CD4-positive, alpha-beta T cell (primary cell): ENCODE data around the gene CARD9. TPM values are rescaled to one million over a fixed set of nuclear protein-coding genes. Genes with fewer than 3 reads are reported as not detected.

Experiments
- ATAC-seq: fragments of 200-7000 bp; cut with Tn5 transposase; one replicate; pipeline ENCODE4 v1.10.0; 2022; ENCODE audit warnings: mild to moderate bottlenecking; ENCODE audit not compliant: poor library complexity
- CTCF ChIA-PET: fragments of 350-600 bp; sonication (Branson Sonifier 250); formaldehyde crosslinking; loops from one replicate; lab custom pipeline; 2021; ENCODE audit warnings: antibody characterized with exemption, inconsistent platforms; lab: Charles Lee
- POLR2A ChIA-PET: fragments of 350-600 bp; sonication (Branson Sonifier 250); formaldehyde crosslinking; loops from one replicate; lab custom pipeline; 2021; ENCODE audit warnings: antibody characterized with exemption, inconsistent platforms; lab: Charles Lee
- DNase-seq, 14 experiments: peaks; one replicate each; pipeline ENCODE4 v3.0.0-alpha.2; 2013 to 2020; ENCODE audit warnings: mixed read lengths in 2 of 14
- H3K27ac ChIP-seq, 2 donors: one replicate each; pipeline versions ENCODE4 v1.5.1 to v1.7.0; 2013; ENCODE audit warnings: low read length in 2 of 2, low read depth in 1 of 2, mild to moderate bottlenecking in 1 of 2
- H3K27me3 ChIP-seq, 2 experiments: 1 replicate in 1 of 2; 2 replicates in 1 of 2; pipeline versions ENCODE4 v1.6.1 to v1.7.0; 2013; ENCODE audit warnings: low read length in 2 of 2, control low read depth in 1 of 2, mild to moderate bottlenecking in 1 of 2, moderate library complexity in 1 of 2; ENCODE audit not compliant: insufficient read depth in 2 of 2, control insufficient read depth in 1 of 2
- H3K36me3 ChIP-seq: one replicate; pipeline ENCODE4 v1.6.1; 2013; ENCODE audit warnings: low read length, control low read depth; ENCODE audit not compliant: insufficient read depth
- H3K4me1 ChIP-seq: one replicate; pipeline ENCODE4 v1.6.1; 2013; ENCODE audit warnings: low read length, control low read depth; ENCODE audit not compliant: insufficient read depth
- H3K4me3 ChIP-seq: one replicate; pipeline ENCODE4 v1.5.1; 2013; ENCODE audit warnings: mild to moderate bottlenecking, low read length, moderate library complexity
- H3K9me3 ChIP-seq, 2 experiments: 1 replicate in 1 of 2; 2 replicates in 1 of 2; pipeline versions ENCODE4 v1.6.1 to v1.7.0; 2013; ENCODE audit warnings: low read length in 2 of 2, mild to moderate bottlenecking in 2 of 2, control low read depth in 1 of 2, moderate library complexity in 1 of 2; ENCODE audit not compliant: control insufficient read depth in 1 of 2, insufficient read depth in 1 of 2
- H3K27ac Mint-ChIP-seq: one replicate; pipeline ENCODE4 v1.8.0; 2020; ENCODE audit warnings: mixed read lengths
- H3K27me3 Mint-ChIP-seq: one replicate; pipeline ENCODE4 v1.8.0; 2021; ENCODE audit warnings: mixed read lengths
- H3K36me3 Mint-ChIP-seq: one replicate; pipeline ENCODE4 v1.8.0; 2021; ENCODE audit warnings: low read depth, mixed read lengths
- H3K4me1 Mint-ChIP-seq: one replicate; pipeline ENCODE4 v1.8.0; 2021; ENCODE audit warnings: low read depth, mixed read lengths
- H3K4me3 Mint-ChIP-seq: one replicate; pipeline ENCODE4 v1.8.0; 2020; ENCODE audit warnings: mild to moderate bottlenecking, mixed read lengths
- H3K9me3 Mint-ChIP-seq: one replicate; pipeline ENCODE4 v1.8.0; 2020; ENCODE audit warnings: mixed read lengths
- CTCF ChIP-seq: fragments of 200-600 bp; IDR thresholded peaks from one replicate; pipeline ENCODE4 v1.8.0; 2022; ENCODE audit warnings: antibody characterized with exemption, mild to moderate bottlenecking
- intact Hi-C, 2 experiments: fragments of 100-400 bp; cut with DNase I in 1 of 2; cut with micrococcal nuclease in 1 of 2; formaldehyde crosslinking; loops; one replicate each; pipeline versions ENCODE4 v1.15.1 to v1.9.0; 2023 to 2025; cut with DNase I, micrococcal nuclease
- total RNA-seq, 174 experiments: library from RNA in 2 of 174; stranded (reverse) in 2 of 174; gene quantifications; one replicate each; pipeline ENCODE4 v1.2.3 and lab custom pipeline; 2021 to 2026

Gene CARD9
- total RNA-seq, 2 experiments from 2014 or later: 0.36 to 0.64 TPM

DNA sequence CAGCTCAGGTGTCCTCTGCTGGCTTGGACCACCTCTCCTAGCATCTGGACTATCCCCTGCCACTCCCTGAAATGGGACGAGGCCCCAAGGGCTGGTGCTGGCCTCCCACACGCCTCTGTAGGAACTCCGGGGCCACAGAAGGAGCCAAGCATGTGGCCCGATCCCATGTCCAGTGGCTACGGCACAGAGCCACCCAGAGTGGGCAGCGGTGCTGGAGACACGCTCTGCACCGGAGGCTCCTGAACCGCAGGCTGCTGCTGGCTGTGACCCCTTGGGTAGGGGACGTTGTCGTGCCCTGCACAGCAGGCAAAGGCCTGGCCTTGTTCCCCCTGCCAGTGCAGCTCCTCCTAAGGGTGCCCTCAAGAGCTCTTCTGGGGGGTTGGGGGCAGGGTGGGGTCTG is 6.4 kb upstream of the CARD9 start:
- Mint-ChIP-seq H3K9me3 (no peaks in the 10 kb centered on the region), H3K4me3 (no peak overlapping the region), H3K27me3 (no peaks in the 10 kb centered on the region), H3K27ac (no peak overlapping the region), H3K4me1 (peaks cover 5% of the 10 kb centered on the region), H3K36me3 (peaks cover 16% of the 10 kb centered on the region)
- peaks cover 36% of the 10 kb centered on the region for H3K36me3 ChIP-seq
- H3K27me3 ChIP-seq: no peaks in the 10 kb centered on the region
- DNase-seq (no peak), ATAC-seq (no peak)
- intact Hi-C loops: no loop called here
- peaks cover 9% of the 10 kb centered on the region for H3K4me1 ChIP-seq
- ChIA-PET CTCF (no interaction called here), POLR2A (no interaction called here)
- TF ChIP-seq CTCF: no peak
- no peaks in the 10 kb centered on the region for H3K9me3 ChIP-seq
- no peak overlapping the region for H3K27ac ChIP-seq
- no peak overlapping the region for H3K4me3 ChIP-seq

DNA sequence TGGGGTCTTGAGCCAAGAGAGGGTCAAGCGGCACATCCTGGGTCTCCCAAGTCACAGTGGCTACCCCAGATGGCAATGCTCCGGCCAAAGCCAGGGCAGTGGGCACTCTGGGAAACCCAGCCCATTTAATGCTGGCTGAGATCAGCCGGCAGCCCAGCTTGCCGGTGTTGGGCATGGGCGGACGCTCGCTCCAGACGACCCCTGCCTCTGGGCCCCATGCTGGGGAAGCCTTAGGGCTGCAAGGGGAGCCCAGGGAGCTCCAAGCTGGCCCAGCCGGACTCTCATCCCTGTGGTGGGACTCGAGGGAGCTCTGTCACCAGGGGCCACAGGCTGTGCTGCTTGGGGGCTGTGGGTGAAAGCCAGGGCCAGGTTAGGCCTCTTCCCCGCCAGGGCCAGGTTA is 5.9 kb upstream of the CARD9 start:
- H3K4me3 ChIP-seq: no peak overlapping the region
- no peaks in the 10 kb centered on the region for H3K9me3 ChIP-seq
- POLR2A ChIA-PET: no interaction called here
- ATAC-seq: no peak
- peaks cover 36% of the 10 kb centered on the region for H3K36me3 ChIP-seq
- Mint-ChIP-seq H3K27ac (no peak overlapping the region), H3K36me3 (peaks cover 11% of the 10 kb centered on the region), H3K27me3 (no peaks in the 10 kb centered on the region), H3K9me3 (no peaks in the 10 kb centered on the region), H3K4me3 (no peak overlapping the region), H3K4me1 (no peaks in the 10 kb centered on the region)
- no peak for TF ChIP-seq CTCF
- CTCF ChIA-PET: no interaction called here
- peaks cover 5% of the 10 kb centered on the region for H3K4me1 ChIP-seq
- no peak for DNase-seq
- H3K27ac ChIP-seq: no peak overlapping the region
- no peaks in the 10 kb centered on the region for H3K27me3 ChIP-seq
- intact Hi-C loops: no loop called here

GRCh38 chr9:136379003-136379287 is 5.5 kb upstream of the CARD9 start:
- Mint-ChIP-seq H3K4me1 (no peaks in the 10 kb centered on the region), H3K4me3 (no peak overlapping the region), H3K27me3 (no peaks in the 10 kb centered on the region), H3K36me3 (peaks cover 7% of the 10 kb centered on the region), H3K9me3 (no peaks in the 10 kb centered on the region), H3K27ac (no peak overlapping the region)
- DNase-seq (no peak), ATAC-seq (no peak)
- TF ChIP-seq CTCF: no peak
- Histone ChIP-seq H3K27me3 (no peaks in the 10 kb centered on the region), H3K9me3 (no peaks in the 10 kb centered on the region), H3K4me3 (no peak overlapping the region), H3K27ac (no peak overlapping the region), H3K4me1 (peaks cover under 1% of the 10 kb centered on the region), H3K36me3 (peaks cover 36% of the 10 kb centered on the region)
- ChIA-PET POLR2A (no interaction called here), CTCF (no interaction called here)
- intact Hi-C loops: no loop called here
